GM18519 (cell line): ENCODE results near the gene DAND5.

Source experiments
- ATAC-seq: cut with Tn5 transposase; IDR thresholded peaks from one replicate; pipeline ENCODE4 v1.9.1; 2021; ENCODE audit warnings: mild to moderate bottlenecking, moderate library complexity; ENCODE audit not compliant: unreplicated experiment, low FRiP score

Gene DAND5

GRCh38 chr19:13019332-13019731, 50.0 kb downstream of the DAND5 start:
- no peak for ATAC-seq

GRCh38 chr19:13020002-13020414, 50.6 kb downstream of the DAND5 start:
- ATAC-seq, result no peak

- ATAC-seq, result no peak
Measured at GRCh38 chr19:13022111-13022858, 52.9 kb downstream of the DAND5 start.

GRCh38 chr19:13022859-13023636, 53.7 kb downstream of the DAND5 start:
- no peak for ATAC-seq

GRCh38 chr19:13023656-13024055, 54.3 kb downstream of the DAND5 start:
- ATAC-seq, result no peak
